Spleen (tissue), 11 donors: ENCODE data around the gene SIPA1. TPM values are rescaled to one million over a fixed set of nuclear protein-coding genes. Genes with fewer than 3 reads are reported as not detected.

Experiments used
- DNase-seq: peaks from one replicate; pipeline ENCODE4 v3.0.0-alpha.2; 2020
- H3K27ac ChIP-seq, 8 donors: fragments of 200-600 bp; sonication (generic) in 7 of 8; 1 replicate in 4 of 8; 2 replicates in 4 of 8; pipeline versions ENCODE4 v1.5.0 to v1.8.0; 2016 to 2021; ENCODE audit warnings: inconsistent platforms in 4 of 8, mild to moderate bottlenecking in 4 of 8, moderate library complexity in 1 of 8
- H3K27me3 ChIP-seq, 7 donors: fragments of 200-600 bp; sonication (generic) in 6 of 7; replicated peaks in 1 of 7; 1 replicate in 4 of 7; 2 replicates in 3 of 7; pipeline versions ENCODE4 v1.5.0 to v1.8.0; 2016 to 2021; ENCODE audit warnings: inconsistent platforms in 3 of 7, mild to moderate bottlenecking in 1 of 7
- H3K36me3 ChIP-seq, 6 donors: fragments of 200-600 bp; sonication (generic) in 5 of 6; 1 replicate in 4 of 6; 2 replicates in 2 of 6; pipeline versions ENCODE4 v1.5.0 to v1.8.0; 2016 to 2021; ENCODE audit warnings: inconsistent platforms in 2 of 6
- H3K4me1 ChIP-seq, 6 donors: fragments of 200-600 bp; sonication (generic) in 5 of 6; 1 replicate in 3 of 6; 2 replicates in 3 of 6; pipeline versions ENCODE4 v1.5.0 to v1.8.0; 2016 to 2021; ENCODE audit warnings: inconsistent platforms in 3 of 6
- H3K4me3 ChIP-seq, 8 donors: fragments of 200-600 bp; sonication (generic) in 7 of 8; 1 replicate in 4 of 8; 2 replicates in 4 of 8; pipeline versions ENCODE4 v1.5.0 to v1.8.0; 2016 to 2021; ENCODE audit warnings: inconsistent platforms in 4 of 8, mild to moderate bottlenecking in 4 of 8, moderate library complexity in 2 of 8
- H3K9me3 ChIP-seq, 8 donors: fragments of 200-600 bp; sonication (generic) in 7 of 8; 1 replicate in 4 of 8; 2 replicates in 4 of 8; pipeline versions ENCODE4 v1.5.0 to v1.8.0; 2016 to 2021; ENCODE audit warnings: inconsistent platforms in 4 of 8
- CTCF ChIP-seq, 11 experiments: fragments of 200-600 bp in 7 of 11; fragments of 450-650 bp in 4 of 11; sonication (generic) in 4 of 11; IDR thresholded peaks in 8 of 11; conservative IDR thresholded peaks in 3 of 11; 1 replicate in 7 of 11; 2 replicates in 4 of 11; pipeline versions ENCODE4 v1.4.0 to v1.8.0; 2016 to 2021; ENCODE audit warnings: antibody characterized with exemption in 11 of 11, inconsistent platforms in 4 of 11, mild to moderate bottlenecking in 1 of 11
- POLR2A ChIP-seq, 3 donors: fragments of 450-650 bp; IDR thresholded peaks; one replicate each; pipeline ENCODE4 v1.5.1; 2017; ENCODE audit warnings: antibody characterized with exemption in 3 of 3, mild to moderate bottlenecking in 1 of 3
- POLR2AphosphoS5 ChIP-seq, 3 donors: sonication (generic); formaldehyde crosslinking; IDR thresholded peaks; one replicate each; pipeline ENCODE4 v1.5.1; 2017; ENCODE audit warnings: antibody characterized with exemption in 3 of 3
- WGBS, 5 donors: extraction: QIAGEN DNeasy Blood & Tissue Kit in 3 of 5; methylation state at CpG; one replicate each; pipeline versions ENCODE4 v1.1.5 to v1.1.7; 2013 to 2018; 5-methylcytosine and 5-hydroxymethylcytosine counted together
- intact Hi-C: fragments of 100-400 bp; cut with DNase I; formaldehyde crosslinking; loops from one replicate; pipeline ENCODE4 v1.15.0; 2023; ENCODE audit warnings: low total_unique reads
- polyA plus RNA-seq, 3 donors: library from polyadenylated mRNA; stranded (reverse); fragments of 200-250 nt; gene quantifications; one replicate each; pipeline ENCODE4 v1.2.1, GENCODE V29; 2013
- total RNA-seq, 7 donors: library from RNA; depleted of rRNA in 3 of 7; stranded (reverse); fragments of >200 nt in 3 of 7; fragmentation: NEBNext Ultra II Directional in 4 of 7; extraction: Animal tissue kit (Norgen Biotek cat#: 25700) in 4 of 7; gene quantifications; one replicate each; pipeline versions ENCODE4 v1.1.0 to v1.2.1, GENCODE V29; 2016 to 2021
- donor health status: healthy with polysubstance abuse.
- donor health status: DM: no; HTN: no; CAD: no; lungs with moderate emphysema.
- donor health status: DM: no; HTN: no; CAD: no.
- donor health status: Bipolar disorder and iron deficiency.
- donor health status: healthy.
- donor health status: DM: no; HTN: no; CAD: no.
- donor health status: DM: yes; HTN: yes; CAD: no.

The SIPA1 gene
- total and polyA plus RNA-seq, 10 donors, result 167 to 423 (median 272) TPM

- intact Hi-C loops, result no loop called here
- Histone ChIP-seq H3K36me3 (peaks cover 2 to 67% (median 56%) of the 10 kb centered on the region in 6 donors), H3K9me3 (no peaks in the 10 kb centered on the region), H3K4me1 (peaks cover 46 to 96% (median 74%) of the 10 kb centered on the region in 6 donors), H3K4me3 (peak overlapping the region; percentile 31 to 93 (median 85)), H3K27ac (peak overlapping the region; percentile 79 to 99 (median 96)), H3K27me3 (no peaks in the 10 kb centered on the region)
- 15 to 19% (median 18%) methylated on average over 14 to 35 of the region's 35 CpGs; no CpG with 5 or more reads in 1 of the 5 donors for WGBS, 5 donors
- DNase-seq, result peak; percentile 97
- peak in 2 of 3 donors; percentile 55 to 84 for TF ChIP-seq POLR2AphosphoS5 (IDR thresholded peaks at IDR 0.05)
- peak in 5 of 11 experiments; percentile 6 to 25 (median 13) for TF ChIP-seq CTCF (IDR thresholded peaks at IDR 0.05 in 8 of 11, conservative IDR thresholded peaks at IDR 0.05 in 3 of 11)
- TF ChIP-seq POLR2A (IDR thresholded peaks at IDR 0.05), result no peak
These were observed 2.8 kb downstream of the SIPA1 start for GRCh38 chr11:65640483-65641296.

GRCh38 chr11:65641297-65642013 is 3.6 kb downstream of the SIPA1 start:
- WGBS, 5 donors, result 43 to 61% (median 52%) methylated on average over 8 to 16 of the region's 16 CpGs
- Histone ChIP-seq H3K4me3 (peak overlapping the region; percentile 31 to 93 (median 85)), H3K36me3 (peaks cover 2 to 67% (median 56%) of the 10 kb centered on the region in 6 donors), H3K9me3 (no peaks in the 10 kb centered on the region), H3K4me1 (peaks cover 46 to 93% (median 70%) of the 10 kb centered on the region in 6 donors), H3K27ac (peak overlapping the region; percentile 79 to 99 (median 96)), H3K27me3 (no peaks in the 10 kb centered on the region)
- intact Hi-C loops, result no loop called here
- DNase-seq, result peak; percentile 84
- TF ChIP-seq CTCF (IDR thresholded peaks at IDR 0.05 in 8 of 11, conservative IDR thresholded peaks at IDR 0.05 in 3 of 11) (no peak), POLR2AphosphoS5 (IDR thresholded peaks at IDR 0.05) (no peak), POLR2A (IDR thresholded peaks at IDR 0.05) (no peak)

- TF ChIP-seq POLR2AphosphoS5 (IDR thresholded peaks at IDR 0.05), result peak; percentile 19 to 74 (median 52)
- TF ChIP-seq CTCF (IDR thresholded peaks at IDR 0.05 in 8 of 11, conservative IDR thresholded peaks at IDR 0.05 in 3 of 11), result no peak
- WGBS, 5 donors, result 61 to 75% (median 71%) methylated on average over 45 to 49 of the region's 49 CpGs
- H3K9me3 ChIP-seq, result no peaks in the 10 kb centered on the region
- H3K4me1 ChIP-seq, result peaks cover 42 to 90% (median 66%) of the 10 kb centered on the region in 6 donors
- peaks cover 2 to 67% (median 56%) of the 10 kb centered on the region in 6 donors for H3K36me3 ChIP-seq
- H3K27me3 ChIP-seq, result no peaks in the 10 kb centered on the region
- peak; percentile 84 for DNase-seq
- H3K4me3 ChIP-seq, result peak overlapping the region in 7 of 8 donors; percentile 66 to 93 (median 86)
- intact Hi-C loops, result no loop called here
- H3K27ac ChIP-seq, result peak overlapping the region in 7 of 8 donors; percentile 95 to 99 (median 97)
These were observed 4.2 kb downstream of the SIPA1 start for GRCh38 chr11:65642014-65642671.
